ENCODE results near the gene PNPLA7.

GRCh38 chr9:137429546-137429890, 120.7 kb downstream of the PNPLA7 start:
- TF ChIP-seq ZNF281 (CRISPR knock-in tag; IDR thresholded peaks at IDR 0.05) = no peak
- no peak for TF ChIP-seq ATF3 (CRISPR knock-in tag; conservative IDR thresholded peaks at IDR 0.05)
- no peak for TF ChIP-seq CTCF (IDR thresholded peaks at IDR 0.05)
- no peak for TF ChIP-seq TCF7 (CRISPR knock-in tag; IDR thresholded peaks at IDR 0.05; ENCODE audit: low read depth)
- TF ChIP-seq STAT6 (CRISPR knock-in tag; conservative IDR thresholded peaks at IDR 0.05; ENCODE audit: low read depth) = no peak
- TF ChIP-seq ETV6 (CRISPR knock-in tag; IDR thresholded peaks at IDR 0.05) = no peak
- TF ChIP-seq NR2C2 (CRISPR knock-in tag; IDR thresholded peaks at IDR 0.05) = no peak
- no peak for TF ChIP-seq FOXP1 (CRISPR knock-in tag; IDR thresholded peaks at IDR 0.05; ENCODE audit: borderline replicate concordance)
- no peak for TF ChIP-seq NFATC4 (CRISPR knock-in tag; IDR thresholded peaks at IDR 0.05)
- TF ChIP-seq MAX (CRISPR knock-in tag; IDR thresholded peaks at IDR 0.05) = no peak
